Measurements from ENCODE around the gene MYBPC1.
A peak's percentile ranks its signal among the peaks of the same experiment; 100 is the strongest.

MYBPC1 gene

DNA sequence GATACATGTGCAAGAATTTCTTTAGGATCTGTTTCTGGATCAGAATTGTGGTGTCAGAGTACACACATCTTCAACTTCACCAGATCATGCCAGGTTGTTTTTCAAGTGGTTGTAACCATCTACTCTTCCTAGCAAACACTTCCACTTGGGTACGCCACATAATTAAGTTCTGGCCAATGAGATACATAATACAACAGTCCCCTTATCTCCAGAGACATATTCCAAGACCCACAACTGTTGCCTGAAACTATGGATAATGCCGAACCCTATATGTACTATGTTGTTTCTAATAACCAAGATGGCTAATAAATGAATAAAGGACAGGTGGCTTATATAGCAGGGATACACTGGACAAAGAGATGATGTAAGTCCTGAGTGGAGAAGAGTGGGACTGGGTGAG is 100.2 kb downstream of the MYBPC1 start:
- DNase-seq: no peak

GRCh38 chr12:101695706-101696105 is 100.9 kb downstream of the MYBPC1 start:
- DNase-seq: no peak

GRCh38 chr12:101696251-101697196 is 101.8 kb downstream of the MYBPC1 start:
- DNase-seq: peak in 29 of 56 donors; percentile 15 to 69 (median 38)

DNA sequence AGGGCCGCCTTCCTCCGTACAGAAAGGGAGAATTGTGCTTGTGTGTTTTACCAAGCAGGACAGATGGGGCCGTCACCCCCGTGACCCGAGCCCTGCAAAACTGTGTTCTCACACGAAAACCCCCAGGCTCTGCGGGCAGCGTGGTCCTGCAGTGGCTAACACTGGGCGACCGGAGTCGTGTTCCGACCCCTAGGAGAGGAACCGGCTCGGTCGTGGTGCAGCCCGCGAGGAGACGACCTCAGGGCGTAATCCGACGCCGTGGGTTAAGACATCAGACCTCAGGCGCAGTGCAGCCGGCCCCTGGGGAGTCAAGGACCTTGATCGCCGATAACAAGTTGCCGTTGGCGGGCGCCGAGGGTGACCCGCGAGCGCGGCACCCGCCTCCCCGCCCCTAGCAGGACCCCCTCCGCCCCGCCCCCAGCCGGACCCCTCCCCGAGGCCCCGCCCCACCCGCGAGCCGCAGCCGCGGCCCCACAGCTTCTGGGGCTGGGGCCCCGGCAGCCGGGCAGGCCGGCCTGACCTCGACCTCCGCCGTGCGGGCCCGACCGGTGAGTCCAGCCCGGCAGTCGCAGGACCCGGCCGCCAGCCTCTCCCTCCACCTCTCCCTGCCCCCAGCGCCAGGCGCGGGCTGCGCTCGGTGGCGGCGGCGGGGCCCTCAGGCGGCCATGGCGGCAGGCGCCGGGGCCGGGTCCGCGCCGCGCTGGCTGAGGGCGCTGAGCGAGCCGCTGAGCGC is 102.6 kb downstream of the MYBPC1 start, which contains the start of gene CHPT1:
Gene CHPT1 (plus strand): TSS at position 444 of the 733 bp plus-strand sequence. CDS start 222 bp downstream, at position 666.
- DNase-seq: peak in 50 of 56 donors; percentile 22 to 80 (median 56)

- DNase-seq: peak in 43 of 56 donors; percentile 10 to 74 (median 56)
Observed at GRCh38 chr12:101697930-101698799, 103.4 kb downstream of the MYBPC1 start.

GRCh38 chr12:101698800-101699347 is 104.1 kb downstream of the MYBPC1 start:
- DNase-seq: peak in 6 of 56 donors; percentile 9 to 38 (median 12)

DNA sequence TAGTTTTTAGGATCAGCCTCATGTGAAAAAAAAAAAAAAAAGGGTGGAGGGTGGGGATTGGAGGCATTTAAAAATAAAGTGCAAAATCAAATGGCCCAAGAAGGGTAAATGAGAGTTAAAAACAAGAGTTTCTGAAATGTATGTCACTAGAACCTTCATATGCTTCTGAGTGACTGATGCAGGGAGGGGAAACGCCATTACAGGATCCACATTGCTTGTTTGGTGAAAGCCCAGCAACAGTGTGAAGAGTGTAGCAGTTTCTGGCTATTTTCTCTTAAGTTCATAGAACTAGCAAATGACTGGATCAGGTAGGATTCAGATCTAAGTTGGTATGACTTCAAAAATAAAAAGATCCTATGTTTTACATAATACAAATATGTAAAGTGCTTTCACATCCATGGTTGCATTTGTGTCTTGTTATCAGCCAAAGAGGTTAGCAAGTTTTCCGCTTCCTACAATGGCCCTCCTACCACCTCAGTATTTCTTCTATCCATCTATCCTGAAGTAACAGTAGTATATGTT is 105.6 kb downstream of the MYBPC1 start:
- no peak for DNase-seq

DNA sequence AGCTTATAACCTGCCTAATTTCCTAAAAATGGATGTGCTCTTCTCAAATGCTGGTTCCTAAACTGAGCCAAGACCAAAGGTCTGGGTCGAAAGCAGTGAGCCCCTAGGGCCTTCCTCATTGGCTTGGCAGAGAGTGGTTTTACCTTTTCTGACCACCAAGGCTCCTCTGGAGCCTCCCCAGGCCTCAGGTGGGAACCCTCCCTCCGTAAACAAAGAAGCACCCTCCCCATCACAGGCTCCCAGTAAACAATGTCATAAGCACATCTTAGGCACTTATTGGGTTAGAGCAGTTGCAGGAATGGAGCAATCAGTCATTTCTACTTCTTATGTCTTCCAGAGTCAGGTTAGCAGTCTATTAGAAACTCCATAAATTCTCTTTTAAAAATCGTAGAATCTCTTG is 108.7 kb downstream of the MYBPC1 start:
- no peak for DNase-seq

DNA sequence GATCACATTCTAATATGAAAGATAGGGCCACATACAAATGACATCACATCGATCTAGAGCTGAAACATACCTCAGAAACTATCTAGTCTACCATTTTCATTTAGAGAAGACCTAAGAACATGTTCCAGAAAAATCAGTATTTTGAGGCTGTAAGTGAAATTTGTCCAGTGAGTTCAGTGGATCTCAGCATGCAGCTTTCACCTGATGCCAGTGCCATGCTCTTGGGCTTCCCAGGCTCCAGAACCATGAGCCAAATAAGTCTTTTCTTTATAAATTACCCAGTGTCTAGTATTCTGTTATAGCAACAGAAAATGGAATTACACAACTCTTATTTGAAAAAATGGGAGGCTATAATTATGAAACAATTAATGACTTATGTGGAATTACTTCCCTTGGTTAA is 111.6 kb downstream of the MYBPC1 start:
- DNase-seq: no peak

DNA sequence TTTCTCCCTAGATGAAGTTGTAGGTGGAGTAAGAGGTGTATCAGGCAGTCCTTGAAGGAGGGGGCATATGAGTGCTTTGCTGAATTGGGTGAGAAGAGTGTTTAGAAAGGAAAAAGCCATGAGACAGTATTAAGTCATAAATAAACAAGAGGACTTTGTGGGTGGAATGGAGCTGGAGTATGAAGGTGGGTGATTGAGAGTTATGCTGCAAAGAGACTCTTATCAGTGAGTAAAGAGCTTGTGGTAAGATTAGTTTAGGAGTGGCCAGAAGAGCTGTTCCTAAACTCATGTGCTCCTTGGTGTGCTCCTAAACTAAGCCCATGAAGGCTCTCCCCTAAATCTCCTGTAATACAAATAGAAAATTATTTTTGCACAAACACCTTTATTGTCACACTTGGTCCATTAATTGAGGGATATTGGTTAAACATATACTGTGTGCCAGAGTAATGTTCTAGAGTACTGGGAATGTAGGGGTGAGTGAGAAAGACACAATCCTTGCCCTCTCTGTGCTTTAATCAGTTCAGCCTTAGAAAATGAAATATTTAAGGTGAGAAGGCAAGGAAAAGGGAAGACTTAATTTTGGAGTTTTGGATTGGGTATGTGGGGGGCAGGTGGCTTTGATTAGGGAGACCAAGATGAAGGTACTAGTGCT is 112.5 kb downstream of the MYBPC1 start:
- DNase-seq: no peak

GRCh38 chr12:101710288-101710687 is 115.5 kb downstream of the MYBPC1 start:
- DNase-seq: no peak

GRCh38 chr12:101713059-101713682 is 118.4 kb downstream of the MYBPC1 start:
- peak in 24 of 56 donors; percentile 1 to 38 (median 10) for DNase-seq

DNA sequence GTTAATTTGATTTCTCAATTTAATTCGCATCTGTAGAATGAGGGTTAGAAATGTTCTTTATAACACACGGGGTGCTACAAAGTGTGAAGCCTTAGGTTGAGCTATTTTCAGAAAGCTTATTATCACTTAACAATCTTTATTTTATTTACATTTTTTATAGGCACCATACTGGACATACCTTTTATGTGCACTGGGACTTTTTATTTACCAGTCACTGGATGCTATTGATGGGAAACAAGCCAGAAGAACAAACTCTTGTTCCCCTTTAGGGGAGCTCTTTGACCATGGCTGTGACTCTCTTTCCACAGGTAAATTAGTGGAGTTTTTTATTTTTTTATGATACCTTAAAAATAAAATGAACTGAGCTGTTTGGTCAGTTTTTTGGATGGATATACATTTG is 119.2 kb downstream of the MYBPC1 start:
- DNase-seq: no peak

DNA sequence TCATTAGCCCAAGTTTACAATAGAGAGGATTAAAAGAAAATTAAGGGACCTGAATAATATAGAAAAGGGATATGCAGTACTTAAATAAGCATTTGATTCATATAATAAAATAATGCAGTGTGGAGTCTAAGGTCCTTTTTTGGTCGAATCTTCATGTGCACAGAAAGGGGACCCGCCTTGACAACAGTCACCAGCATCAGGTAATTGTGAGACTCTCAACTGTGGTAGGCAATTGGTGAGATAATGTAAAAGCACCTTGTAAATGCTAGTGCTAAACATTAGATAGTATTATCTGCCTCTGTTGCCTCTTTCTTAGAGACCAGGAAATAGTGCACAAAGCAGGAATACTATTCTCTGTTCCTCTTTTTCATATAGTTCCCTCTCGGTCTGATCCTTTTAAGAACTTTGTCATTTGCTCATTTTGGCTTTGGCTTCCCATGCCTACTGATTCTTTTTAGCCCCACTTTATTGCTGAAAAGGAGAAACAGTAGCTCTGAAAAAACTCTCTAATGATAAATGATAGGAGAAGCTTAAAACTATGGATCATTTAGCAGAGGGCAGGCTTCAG is 120.2 kb downstream of the MYBPC1 start:
- no peak for DNase-seq

DNA sequence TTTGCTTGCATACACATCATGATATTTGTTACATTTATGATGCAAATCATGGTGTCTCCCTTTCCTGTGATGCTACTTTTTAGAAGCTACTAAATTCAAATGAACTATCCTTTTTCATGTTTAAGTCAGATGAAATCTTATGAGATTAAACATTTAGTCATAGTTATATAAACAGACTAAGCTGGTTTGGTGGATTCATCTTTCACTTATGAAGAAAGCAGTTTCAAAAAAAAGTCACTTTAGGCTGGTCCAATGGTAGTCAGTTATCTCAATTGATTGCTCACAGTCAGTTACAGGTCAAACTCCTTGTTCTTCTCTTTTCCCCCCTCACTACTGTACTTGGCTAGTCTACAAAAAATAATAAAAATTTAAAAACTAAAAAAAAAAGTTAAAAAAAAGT is 124.8 kb downstream of the MYBPC1 start:
- no peak for DNase-seq

DNA sequence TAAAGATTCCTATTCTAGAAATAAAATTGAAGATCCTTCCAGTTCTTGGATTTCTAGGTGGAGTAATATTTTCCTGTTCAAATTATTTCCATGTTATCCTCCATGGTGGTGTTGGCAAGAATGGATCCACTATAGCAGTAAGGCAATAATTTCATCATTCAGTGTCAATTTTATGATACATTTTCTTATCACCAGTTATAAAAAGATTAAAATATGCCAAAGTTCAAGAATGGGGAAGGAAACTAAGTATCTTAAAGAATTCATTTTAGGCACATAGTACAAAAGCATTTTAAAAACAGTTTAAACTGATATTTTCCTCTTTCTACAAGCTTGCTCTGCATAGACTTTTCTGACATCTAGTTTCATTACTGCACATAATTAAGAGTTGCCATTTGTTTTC is 125.3 kb downstream of the MYBPC1 start:
- DNase-seq: no peak

- no peak for DNase-seq
Observed at GRCh38 chr12:101722392-101722791, 127.6 kb downstream of the MYBPC1 start.

GRCh38 chr12:101727098-101727497 is 132.3 kb downstream of the MYBPC1 start:
- no peak for DNase-seq

GRCh38 chr12:101729842-101730241 is 135.1 kb downstream of the MYBPC1 start:
- DNase-seq: no peak
